ENCODE results near the gene CYB561D1. TPM values are rescaled to one million over a fixed set of nuclear protein-coding genes. Genes with fewer than 3 reads are reported as not detected.

CYB561D1 gene
- polyA plus RNA-seq, 4 donors, result 8.1 to 9.3 (median 9.2) TPM

DNA sequence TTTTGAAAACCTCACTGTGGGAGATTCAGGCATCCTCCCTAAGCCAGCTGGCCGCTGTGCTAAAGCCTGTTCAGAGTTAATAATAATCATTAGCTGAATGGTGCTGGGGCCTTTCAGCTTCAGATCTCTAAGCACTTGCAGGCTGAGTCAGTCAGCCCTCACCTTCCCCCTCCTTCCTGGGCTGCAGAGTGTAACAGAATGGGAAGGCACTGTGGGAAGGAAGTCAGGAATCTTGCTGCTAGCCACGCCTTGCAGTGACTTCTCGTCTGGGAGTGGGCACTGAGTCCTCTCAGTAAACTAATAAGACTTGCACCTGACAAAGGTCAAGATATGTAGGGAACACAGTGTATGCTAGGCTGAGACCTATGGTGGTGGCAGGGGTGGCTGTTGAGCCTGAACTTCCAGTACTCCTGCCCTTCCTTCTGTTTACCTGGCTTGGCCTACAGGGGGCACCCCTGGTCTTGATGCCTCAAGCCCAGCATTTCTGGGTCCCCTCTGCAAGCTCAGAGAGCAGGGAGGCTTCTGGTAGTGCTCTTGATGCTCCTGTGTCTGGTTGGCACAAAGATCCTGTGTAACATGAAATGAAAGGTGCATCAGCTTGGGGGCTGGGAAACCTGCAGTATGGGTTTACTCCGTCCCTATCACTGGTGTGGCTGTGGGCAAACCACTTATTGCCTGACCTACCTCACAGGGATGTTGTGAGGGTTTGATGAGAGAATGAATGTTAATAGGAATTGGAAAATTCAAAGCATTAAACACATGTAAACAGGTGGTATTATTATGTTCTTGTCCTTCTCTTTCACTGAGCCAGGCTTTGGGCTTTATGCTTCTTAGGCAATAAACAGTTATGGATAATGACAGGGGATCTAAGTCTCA is 6.0 kb downstream of the CYB561D1 start:
- DNase-seq (ENCODE audit: low read depth in 4 of 4, low spot score in 3 of 4), result no peak

DNA sequence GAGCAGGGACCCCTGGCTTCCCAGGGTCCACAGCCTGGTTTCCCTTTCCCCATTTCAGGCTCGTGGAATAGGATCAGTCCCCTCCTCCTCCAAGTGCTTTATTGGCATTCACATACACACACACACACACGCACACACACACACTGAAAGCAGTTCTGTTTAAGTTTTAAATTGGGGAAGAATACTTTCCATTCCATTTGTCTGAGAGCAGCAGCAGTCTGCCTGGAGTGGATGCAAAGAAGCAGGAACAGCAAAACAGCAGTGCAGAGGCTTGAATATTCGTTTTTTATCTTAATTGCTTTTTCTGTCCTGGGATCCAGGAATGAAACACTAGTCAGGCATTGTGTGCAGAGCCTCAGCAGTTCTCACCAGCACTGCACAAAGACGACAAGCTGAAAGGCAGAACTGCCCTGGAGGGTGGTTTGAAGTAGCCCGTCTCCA is 7.1 kb downstream of the CYB561D1 start:
- no peak for DNase-seq (ENCODE audit: low read depth in 4 of 4, low spot score in 3 of 4)

DNA sequence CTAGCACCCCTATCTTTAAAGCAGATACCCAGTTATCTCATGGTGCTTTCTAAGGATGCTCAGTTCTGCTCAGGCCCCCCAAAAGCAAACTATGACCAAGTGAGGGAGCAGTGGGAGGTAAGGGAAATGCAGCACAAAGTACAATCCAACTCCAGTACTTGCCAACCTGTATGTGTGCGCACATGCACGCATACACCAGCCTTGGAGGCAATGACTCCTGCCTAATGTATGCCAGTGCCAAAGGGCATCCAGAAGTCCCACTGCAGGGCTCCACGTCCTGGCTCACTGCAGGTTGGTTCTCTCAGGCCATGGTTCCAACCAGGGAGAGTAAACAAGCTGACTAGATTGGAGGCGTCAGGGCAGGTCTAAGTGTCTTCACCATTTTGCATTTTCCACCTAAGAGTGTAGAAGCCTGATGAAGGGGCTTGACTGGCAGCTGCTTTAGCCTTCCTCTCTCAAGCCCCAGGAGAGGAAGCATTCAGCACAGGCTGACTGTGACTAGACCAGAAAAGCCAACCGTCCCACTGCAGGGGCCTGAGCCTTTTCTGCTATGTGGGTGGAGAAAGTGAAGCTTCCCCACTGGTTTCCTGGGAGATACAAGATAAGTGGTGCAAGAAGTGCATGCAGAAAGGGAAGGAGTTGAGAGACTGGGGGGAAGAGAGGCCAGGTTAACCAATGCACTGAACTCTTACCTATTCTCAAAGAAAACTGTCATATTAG is 7.9 kb downstream of the CYB561D1 start:
- no peak for DNase-seq (ENCODE audit: low read depth in 4 of 4, low spot score in 3 of 4)

DNA sequence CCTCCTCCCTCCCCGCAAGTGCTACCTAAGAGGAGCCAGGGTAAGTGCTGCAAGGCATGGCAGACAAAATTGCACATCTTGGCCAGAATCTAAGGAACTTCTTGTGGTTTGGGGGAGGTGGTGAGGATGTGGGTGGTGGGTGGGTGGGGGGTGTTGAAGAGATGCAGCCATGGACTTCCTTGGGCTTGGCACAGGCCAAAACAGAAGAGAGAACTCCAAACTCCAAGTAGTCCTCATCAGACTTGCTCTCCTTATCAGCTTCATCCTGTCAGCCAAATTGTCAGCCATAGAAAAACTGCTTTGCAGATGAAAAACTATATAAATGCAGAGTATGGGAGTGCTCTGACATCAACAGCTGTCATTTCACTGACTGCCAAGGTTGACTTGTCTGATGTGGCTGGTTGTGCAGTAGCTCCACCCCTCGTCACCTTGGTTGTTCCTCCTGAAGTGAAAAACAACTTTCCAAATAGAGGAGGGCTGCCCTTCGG is 8.5 kb downstream of the CYB561D1 start:
- DNase-seq (ENCODE audit: low read depth in 4 of 4, low spot score in 3 of 4), result no peak

DNA sequence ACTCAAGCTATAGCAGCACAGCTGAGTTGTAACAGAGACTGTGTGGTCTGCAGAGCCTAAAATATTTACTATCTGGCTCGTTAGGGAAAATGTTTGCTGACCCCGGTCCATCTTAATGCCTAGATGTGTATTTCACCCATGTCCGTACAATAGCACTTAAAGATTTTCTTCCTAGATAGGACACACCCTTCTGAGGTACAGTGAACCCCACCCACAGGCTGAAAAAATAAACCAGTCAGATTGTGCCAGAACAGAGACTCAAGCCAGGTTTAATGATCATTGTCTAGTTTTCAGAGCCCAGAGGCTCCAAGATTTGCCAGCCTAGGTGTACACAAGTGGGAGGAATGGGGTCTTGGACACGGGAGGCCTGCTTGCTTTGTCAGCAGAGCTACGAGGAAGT is 10.0 kb downstream of the CYB561D1 start:
- no peak for DNase-seq (ENCODE audit: low read depth in 4 of 4, low spot score in 3 of 4)

DNA sequence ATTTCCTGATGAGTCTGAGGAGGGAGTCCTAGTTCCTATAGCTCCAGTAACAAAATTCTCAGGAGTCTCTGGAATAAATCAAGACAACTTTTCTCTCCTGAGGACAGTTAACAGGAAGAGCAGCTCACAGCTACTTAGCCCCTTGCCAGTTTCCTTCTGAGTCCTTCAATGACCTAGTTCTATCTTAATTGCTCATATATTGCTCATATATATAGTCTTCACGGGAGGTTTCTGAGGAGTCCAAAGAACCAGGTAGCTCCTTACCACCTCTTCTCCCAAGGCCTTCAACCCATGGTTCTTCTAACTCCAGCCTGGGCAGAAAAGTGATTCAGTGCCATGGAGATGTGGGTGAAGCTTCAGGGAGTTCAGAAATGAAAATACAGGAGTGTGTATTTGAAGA is 11.1 kb downstream of the CYB561D1 start:
- no peak for DNase-seq (ENCODE audit: low read depth in 4 of 4, low spot score in 3 of 4)

DNA sequence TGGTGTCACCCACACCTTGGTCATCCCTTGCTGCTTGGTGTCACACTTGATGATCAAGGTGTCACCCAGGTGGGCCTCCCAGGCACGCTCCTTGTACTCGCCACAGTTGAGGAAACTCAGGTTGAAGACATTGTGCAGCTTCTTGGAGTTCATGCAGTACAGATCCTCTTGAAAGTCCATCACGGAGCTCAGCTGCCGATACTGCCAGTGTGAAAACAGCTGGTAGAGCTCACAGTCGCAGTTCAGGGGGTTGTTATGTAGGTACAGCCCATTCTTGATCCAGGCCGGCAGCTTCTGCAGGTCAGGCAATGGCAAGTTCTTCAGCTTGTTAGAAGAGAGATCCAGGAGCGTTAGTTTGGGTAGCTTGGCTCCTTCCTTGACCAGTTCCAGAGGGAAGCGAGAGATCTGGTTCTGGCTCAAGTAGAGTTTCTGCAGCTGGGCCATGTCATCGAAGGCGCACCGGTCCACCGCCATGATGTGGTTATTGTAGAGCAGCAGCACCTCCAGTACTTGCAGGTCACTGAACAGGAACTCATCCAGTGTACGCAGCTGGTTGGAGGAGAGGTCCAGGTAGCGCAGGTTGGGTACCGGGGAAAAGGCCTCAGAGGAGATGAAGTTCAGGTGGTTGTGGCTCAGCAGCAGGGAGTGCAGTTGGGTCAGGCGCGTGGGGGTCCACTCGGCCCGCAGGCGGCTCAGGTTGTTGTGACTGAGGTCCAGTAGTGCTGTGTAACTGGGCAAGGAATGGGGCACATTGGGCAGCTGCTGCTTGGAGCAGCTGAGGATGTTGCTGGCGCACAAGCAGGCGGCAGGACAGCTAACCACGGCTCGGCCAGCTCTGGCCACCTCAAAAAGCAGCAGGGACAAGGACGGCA is 14.3 kb downstream of the CYB561D1 start:
- DNase-seq (ENCODE audit: low read depth in 4 of 4, low spot score in 3 of 4), result no peak

DNA sequence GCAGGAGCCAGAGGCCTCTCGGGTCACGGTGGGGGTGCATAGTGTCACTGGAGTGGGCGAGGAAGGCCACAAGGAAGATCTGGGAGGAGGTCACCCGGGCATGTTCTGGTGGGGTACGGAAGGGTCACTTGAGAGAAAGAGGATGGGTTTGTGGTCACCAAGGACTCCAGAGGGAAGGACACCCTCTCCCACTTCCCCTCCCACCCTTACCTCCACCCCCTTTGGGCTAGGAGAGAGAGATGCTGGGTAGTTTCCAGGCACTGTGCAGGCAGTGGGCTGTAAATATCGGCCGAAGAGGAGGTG is 14.9 kb downstream of the CYB561D1 start:
- no peak for DNase-seq (ENCODE audit: low read depth in 4 of 4, low spot score in 3 of 4)

DNA sequence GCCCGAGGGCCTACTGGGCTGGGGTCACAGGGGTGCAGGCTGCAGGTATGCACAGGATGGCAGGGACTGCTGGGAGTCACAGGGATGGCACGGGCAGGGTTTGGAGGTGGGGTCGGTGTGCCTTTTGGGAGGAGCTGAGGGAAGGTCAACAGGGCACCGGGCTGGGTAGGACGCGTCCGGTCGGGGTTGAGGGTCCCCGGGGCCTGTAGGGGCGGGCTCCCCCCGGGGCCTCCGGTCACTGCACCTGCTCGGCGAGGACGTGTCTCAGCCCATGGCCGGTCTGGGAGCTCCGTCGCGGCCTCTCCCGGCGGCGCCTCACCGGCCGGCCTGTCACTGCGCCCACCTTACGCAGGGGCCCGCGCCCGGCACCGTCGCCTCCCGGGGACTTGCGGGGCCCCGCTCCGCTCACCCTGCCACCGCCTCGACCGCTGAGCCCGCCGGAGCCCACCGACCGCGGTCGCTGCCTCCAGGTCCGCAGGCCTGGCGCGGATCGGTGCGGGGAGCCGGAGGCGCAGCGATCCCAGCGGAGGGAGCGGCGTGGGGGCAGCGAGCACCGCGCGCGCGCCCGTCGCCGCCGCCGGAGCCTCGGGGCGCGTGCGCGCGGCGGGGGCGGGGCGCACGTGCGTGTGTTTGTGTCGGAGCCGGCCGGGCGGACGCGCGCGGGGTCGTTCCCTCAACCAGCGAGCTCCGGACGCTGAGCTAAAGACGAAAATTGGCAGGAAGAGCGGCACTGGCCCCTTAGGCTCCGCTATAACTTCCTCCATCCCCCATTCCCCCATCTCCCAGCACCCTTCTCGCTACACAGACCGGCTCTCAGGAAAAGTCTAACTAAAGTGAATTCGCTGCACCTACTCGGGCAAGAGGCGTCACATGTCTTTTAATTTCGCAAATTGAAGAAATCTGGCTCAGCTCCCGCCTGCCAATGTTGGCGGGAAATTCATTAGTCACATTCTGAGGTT is 15.6 kb downstream of the CYB561D1 start, which contains the start of gene AMIGO1:
Gene AMIGO1, minus strand, starts transcription at position 552 of the 959 bp plus-strand sequence. CDS start 815 bp downstream, outside the sequence.
- DNase-seq (ENCODE audit: low read depth in 4 of 4, low spot score in 3 of 4), result no peak

DNA sequence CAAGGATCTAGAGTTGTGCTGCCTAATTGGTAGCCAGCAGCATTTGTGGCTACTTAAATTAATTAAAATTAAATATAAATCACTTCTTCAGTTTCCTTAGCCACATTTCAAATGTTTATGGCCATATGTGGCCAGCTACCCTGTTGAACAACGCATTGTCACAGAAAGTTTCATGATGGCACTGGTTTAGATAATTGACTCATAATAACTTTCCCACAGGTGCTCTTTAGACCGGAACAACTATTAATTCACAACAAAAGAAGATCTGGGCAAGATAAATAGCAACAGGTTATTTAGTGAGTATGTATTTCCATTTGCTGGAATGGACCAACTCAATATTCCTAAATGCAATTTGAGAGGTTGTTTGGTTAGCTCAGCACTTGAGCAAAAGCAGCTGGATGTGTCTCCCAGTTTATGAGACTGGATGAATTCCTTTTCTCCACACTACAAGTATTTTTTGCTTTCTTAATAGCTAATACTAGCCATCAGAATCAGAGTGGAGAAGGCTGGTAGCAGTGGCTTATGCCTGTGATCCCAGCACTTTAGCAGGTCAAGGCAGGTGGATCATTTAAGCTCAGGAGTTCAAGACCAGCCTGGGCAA is 19.3 kb downstream of the CYB561D1 start:
- DNase-seq (ENCODE audit: low read depth in 4 of 4, low spot score in 3 of 4), result no peak

DNA sequence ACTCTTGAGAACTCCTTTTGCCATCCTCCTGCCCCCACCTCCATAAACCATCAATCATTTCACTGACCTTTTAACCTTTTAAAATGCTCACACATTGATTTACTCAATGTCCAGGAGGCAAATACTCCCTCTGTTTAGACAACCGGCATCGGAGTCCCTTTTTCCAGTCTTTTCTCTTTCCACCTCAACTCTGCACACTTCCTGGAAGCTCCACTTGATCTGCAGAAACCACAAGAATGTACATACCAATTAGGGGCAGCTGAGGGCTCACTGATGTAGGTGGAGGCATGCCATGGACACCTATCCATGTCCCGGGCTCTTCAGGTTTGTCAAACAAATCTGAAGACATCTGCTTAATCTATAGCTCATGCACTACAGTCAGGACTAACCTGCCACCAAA is 21.0 kb downstream of the CYB561D1 start:
- no peak for DNase-seq (ENCODE audit: low read depth in 4 of 4, low spot score in 3 of 4)

DNA sequence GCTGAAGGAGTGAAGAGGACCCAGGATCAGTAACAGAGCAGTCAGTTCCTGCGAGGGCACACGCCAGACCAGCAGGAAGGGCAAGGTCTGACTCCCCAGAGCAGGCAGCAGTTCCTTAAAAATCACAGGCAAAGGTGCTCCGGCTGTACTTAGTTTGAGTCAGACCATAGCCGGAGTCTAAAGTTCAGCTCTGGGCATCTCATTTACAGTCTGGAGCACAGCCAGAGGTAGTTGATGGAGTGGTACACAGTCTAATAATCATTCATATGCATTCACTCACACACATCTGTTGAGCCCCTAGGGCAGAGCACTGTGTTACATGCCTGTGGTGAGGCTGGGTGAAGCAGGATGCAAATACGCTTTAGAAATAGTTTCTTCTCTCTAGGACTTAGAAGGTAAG is 23.0 kb downstream of the CYB561D1 start:
- no peak for DNase-seq (ENCODE audit: low read depth in 4 of 4, low spot score in 3 of 4)

DNA sequence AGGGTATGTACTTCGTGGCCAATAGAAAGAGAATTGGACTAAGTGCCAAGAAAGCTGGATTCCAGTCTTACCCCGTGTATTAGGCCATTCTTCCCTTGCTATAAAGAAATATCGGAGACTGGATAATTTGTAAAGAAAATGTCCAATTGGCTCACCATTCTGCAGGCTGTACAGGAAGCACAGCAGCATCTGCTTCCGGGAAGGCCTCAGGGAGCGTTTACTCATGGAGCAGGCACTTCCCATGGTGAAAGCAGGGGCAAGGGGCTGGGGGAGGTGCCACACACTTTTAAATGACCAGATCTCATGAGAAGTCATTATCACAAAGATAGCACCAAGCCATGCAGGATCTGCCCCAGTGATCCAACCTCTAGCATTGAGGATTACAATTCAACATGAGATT is 23.4 kb downstream of the CYB561D1 start:
- DNase-seq (ENCODE audit: low read depth in 4 of 4, low spot score in 3 of 4), result no peak

DNA sequence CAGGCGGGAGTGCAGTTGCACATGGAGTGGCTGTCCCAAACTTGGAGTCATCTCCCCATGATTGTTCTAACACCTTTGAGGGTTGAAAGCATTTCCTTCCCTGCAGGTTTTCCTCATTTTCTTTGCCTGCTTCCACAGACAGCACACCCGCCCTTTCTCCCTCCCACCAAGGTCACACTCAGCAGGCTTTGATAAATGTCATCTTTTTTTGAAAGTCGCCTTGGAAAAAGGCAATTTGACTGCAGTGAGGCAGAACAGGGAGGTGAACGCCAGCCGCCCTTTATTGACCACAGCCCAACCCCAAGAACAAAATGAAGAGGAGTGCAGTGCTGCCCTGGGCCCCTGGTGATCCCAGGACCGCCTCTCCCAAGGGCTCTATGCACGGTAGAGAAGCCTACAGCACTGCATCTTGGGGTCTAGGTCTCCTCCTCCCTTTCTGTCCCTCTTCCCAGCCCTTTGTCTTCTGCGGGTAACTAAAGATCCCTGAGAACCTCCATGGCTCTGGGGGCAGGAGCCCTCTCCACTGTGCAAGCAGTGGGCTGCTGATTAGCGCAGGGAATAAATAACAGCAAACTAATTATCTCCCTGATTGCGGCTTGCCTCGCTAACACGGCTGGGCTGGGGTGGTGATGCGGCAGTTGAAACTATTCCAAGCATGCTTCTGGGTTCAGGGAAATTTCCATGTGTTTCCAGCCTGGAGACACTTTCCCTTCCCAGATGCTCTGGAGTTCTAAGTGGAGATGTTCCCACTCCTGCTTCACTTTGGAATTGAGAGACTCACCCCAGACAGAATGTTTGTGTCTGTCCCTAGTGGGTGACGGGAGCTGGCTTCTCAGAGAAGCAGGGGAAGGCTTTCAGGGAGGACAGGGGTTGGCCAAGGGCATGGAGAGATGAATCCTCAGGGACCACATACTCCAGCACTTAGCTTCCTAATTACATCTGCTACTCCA is 27.4 kb downstream of the CYB561D1 start:
- no peak for DNase-seq (ENCODE audit: low read depth in 4 of 4, low spot score in 3 of 4)

DNA sequence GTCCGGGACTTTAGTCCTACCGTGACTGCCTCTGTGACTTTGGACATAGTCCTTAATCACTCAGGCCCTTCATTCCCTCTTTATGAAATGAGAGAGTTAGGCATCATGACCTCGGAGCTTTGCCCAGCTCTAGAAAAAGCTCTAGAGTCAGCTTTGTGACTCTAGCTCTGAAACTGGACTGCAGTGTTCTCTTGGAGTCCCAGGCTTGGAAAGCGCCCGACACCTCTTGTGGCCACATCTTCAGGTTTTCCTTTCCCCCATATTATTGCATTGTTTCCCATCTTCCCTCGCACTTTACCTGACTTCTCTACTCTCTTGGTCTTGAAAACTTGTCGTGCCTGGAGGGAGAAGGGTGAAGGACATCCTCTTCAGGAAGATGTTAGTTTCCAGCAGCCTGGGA is 28.1 kb downstream of the CYB561D1 start:
- DNase-seq (ENCODE audit: low read depth in 4 of 4, low spot score in 3 of 4), result no peak

DNA sequence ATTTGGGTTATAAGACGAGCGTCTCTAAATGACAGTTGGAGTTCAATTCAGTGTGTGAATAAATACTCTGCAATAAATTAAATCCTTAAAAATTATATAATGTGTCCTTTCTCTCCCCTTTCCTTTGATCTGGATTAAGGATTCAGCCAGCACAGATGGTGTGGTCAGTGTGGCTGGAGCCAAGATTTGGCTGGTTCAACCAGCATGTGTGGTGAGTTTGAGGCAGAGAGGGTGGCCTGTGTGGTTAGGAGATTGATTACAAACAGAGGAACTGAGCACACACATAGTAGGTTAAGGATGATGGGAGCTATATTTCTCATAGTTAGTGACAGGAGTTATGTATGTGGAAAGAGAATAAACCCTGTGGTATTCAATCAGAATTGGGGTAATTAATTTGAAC is 29.8 kb downstream of the CYB561D1 start:
- no peak for DNase-seq (ENCODE audit: low read depth in 4 of 4, low spot score in 3 of 4)

DNA sequence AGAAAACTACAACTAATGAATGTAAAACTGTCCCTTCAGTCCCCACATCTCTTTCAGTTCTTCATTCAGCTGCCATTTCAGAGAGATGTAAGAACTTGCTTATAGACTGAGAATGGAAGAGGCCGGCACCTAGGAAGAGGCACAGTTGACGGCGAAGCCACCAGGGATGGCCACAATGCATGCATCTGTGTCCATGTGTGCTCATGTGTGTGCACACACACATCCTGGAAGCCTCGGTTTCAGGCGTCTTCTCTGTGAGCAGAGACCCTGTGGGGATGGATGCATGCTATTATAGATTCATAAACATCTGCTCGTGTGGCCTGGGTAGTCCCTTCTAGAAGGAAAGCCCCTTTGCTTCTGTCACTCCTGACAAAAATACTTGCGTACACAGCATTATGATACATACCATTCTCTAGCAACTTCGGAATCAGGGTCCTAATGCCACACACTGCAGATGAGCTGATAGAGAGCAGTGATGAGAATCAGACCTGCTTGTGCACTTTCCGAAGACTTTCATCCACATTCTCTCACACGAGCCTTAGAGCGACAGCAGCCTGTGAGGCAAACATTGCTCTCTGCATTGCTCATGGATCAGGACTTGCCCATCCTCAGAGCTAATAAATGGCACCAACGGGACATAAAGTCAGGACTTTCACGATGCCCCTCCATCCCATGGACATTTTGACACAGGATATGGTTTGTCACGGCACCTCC is 33.4 kb downstream of the CYB561D1 start:
- DNase-seq (ENCODE audit: low read depth in 4 of 4, low spot score in 3 of 4), result no peak
